Gastrocnemius medialis (tissue), 4 donors: Measurements from ENCODE around the gene MYO1B. TPM values are rescaled to one million over a fixed set of nuclear protein-coding genes. Genes with fewer than 3 reads are reported as not detected.

Source experiments
- ATAC-seq, 2 donors: fragments of 150-250 bp; one replicate each; pipeline ENCODE4 v1.9.1; 2016
- DNase-seq, 2 donors: peaks; one replicate each; pipeline ENCODE4 v3.0.0-alpha.2; 2019
- H3K27ac ChIP-seq, 4 donors: fragments of 200-600 bp; sonication (generic); 1 replicate in 1 of 4; 2 replicates in 3 of 4; pipeline ENCODE4 v1.5.1; 2016 to 2018; ENCODE audit warnings: mild to moderate bottlenecking in 2 of 4, moderate library complexity in 1 of 4
- H3K27me3 ChIP-seq, 3 donors: fragments of 200-600 bp; sonication (generic) in 2 of 3; 1 replicate in 1 of 3; 2 replicates in 2 of 3; pipeline versions ENCODE4 v1.5.1 to v1.6.0; 2016 to 2019; ENCODE audit warnings: mild to moderate bottlenecking in 1 of 3, moderate library complexity in 1 of 3
- H3K36me3 ChIP-seq, 2 donors: fragments of 200-600 bp; sonication (generic) in 1 of 2; one replicate each; pipeline ENCODE4 v1.5.1; 2017 to 2018
- H3K4me1 ChIP-seq, 2 donors: fragments of 200-600 bp; sonication (generic) in 1 of 2; one replicate each; pipeline ENCODE4 v1.5.1; 2016 to 2017; ENCODE audit warnings: mild to moderate bottlenecking in 2 of 2
- H3K4me3 ChIP-seq, 4 donors: fragments of 200-600 bp; sonication (generic) in 3 of 4; 1 replicate in 1 of 4; 2 replicates in 3 of 4; pipeline ENCODE4 v1.5.1; 2016 to 2019; ENCODE audit warnings: mild to moderate bottlenecking in 2 of 4
- H3K9me3 ChIP-seq, 3 donors: fragments of 200-600 bp; sonication (generic) in 2 of 3; 1 replicate in 1 of 3; 2 replicates in 2 of 3; pipeline ENCODE4 v1.5.1; 2016 to 2019
- POLR2A ChIP-seq, 2 donors: fragments of 450-650 bp; IDR thresholded peaks; one replicate each; pipeline ENCODE4 v1.6.1; 2017; ENCODE audit warnings: antibody characterized with exemption in 2 of 2, mild to moderate bottlenecking in 2 of 2, moderate library complexity in 2 of 2
- in situ Hi-C, 4 donors: fragments of 200-750 bp; cut with MboI; loops; one replicate each; pipeline versions ENCODE4 v1.15.0 to v1.8.0; 2017; ENCODE audit warnings: low sequenced_read_pairs in 4 of 4
- intact Hi-C: fragments of 100-400 bp; cut with DNase I; formaldehyde crosslinking; loops from one replicate; pipeline ENCODE4 v1.15.1; 2023; ENCODE audit warnings: low total_unique reads
- total RNA-seq, 4 donors: library from RNA; depleted of rRNA; stranded (reverse); fragments of >200 nt; gene quantifications; one replicate each; pipeline versions ENCODE4 v1.1.0 to v1.2.3, GENCODE V29; 2016
- TF ChIP-seq, protein P1 (sequence below), 5 experiments: fragments of 450-650 bp in 3 of 5; fragments of 200-600 bp in 2 of 5; sonication (generic) in 2 of 5; IDR thresholded peaks in 4 of 5; conservative IDR thresholded peaks in 1 of 5; 1 replicate in 4 of 5; 2 replicates in 1 of 5; pipeline ENCODE4 v1.5.1; 2016 to 2019; ENCODE audit warnings: antibody characterized with exemption in 5 of 5, mild to moderate bottlenecking in 3 of 5, moderate library complexity in 3 of 5

The MYO1B gene
- total RNA-seq, 4 donors from 2014 or later, result 7.0 to 10.8 (median 10.0) TPM

DNA sequence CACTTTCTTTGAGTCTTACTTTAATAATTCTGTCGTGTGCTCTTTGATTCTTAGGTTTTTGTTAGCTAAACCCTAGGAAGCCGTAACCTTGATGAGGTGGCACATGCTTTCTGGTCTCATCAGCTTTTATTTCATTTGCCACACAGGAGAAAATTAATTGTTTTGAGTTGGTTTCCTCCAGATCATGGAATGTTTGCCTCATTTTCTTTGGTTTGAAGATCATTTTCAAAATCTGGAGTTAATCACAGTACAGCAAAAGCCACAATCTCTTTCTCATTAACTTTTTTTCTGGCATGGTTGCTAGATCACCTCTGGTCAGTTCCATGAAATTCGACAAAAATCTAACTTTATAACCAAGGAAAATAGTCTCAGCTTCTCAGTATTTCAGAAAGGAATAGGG is 182.9 kb downstream of the MYO1B start:
- ATAC-seq (no peak), DNase-seq (no peak)
- H3K4me3 ChIP-seq, result no peak overlapping the region
- no peaks in the 10 kb centered on the region for H3K9me3 ChIP-seq
- H3K36me3 ChIP-seq, result no peaks in the 10 kb centered on the region
- TF ChIP-seq, protein P1, sequence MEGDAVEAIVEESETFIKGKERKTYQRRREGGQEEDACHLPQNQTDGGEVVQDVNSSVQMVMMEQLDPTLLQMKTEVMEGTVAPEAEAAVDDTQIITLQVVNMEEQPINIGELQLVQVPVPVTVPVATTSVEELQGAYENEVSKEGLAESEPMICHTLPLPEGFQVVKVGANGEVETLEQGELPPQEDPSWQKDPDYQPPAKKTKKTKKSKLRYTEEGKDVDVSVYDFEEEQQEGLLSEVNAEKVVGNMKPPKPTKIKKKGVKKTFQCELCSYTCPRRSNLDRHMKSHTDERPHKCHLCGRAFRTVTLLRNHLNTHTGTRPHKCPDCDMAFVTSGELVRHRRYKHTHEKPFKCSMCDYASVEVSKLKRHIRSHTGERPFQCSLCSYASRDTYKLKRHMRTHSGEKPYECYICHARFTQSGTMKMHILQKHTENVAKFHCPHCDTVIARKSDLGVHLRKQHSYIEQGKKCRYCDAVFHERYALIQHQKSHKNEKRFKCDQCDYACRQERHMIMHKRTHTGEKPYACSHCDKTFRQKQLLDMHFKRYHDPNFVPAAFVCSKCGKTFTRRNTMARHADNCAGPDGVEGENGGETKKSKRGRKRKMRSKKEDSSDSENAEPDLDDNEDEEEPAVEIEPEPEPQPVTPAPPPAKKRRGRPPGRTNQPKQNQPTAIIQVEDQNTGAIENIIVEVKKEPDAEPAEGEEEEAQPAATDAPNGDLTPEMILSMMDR (IDR thresholded peaks at IDR 0.05 in 4 of 5, conservative IDR thresholded peaks at IDR 0.05 in 1 of 5), result no peak
- TF ChIP-seq POLR2A (IDR thresholded peaks at IDR 0.05), result no peak
- intact Hi-C loops (no loop called here), in situ Hi-C loops (no loop called here)
- no peaks in the 10 kb centered on the region for H3K27me3 ChIP-seq
- no peak overlapping the region for H3K27ac ChIP-seq
- H3K4me1 ChIP-seq, result no peaks in the 10 kb centered on the region

DNA sequence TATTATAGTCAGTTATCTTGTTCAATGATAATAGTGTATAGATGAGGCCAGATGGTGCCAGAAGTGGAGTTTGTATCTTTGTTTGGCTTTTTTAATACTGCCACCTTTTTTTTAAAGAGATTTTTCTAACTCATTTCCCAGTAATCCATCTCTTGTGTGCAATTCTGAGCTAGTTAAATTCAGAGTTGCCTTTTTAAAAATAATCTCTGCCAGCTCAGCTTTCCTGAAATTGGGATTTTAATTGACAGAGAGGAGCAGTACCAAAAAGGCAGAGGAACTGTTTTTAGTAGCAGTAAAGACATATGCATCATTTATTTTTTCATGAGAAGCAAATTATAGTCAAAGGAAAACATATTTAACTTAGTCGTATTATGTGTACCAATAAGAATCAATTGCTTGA is 185.3 kb downstream of the MYO1B start:
- ATAC-seq, result no peak
- no peaks in the 10 kb centered on the region for H3K36me3 ChIP-seq

DNA sequence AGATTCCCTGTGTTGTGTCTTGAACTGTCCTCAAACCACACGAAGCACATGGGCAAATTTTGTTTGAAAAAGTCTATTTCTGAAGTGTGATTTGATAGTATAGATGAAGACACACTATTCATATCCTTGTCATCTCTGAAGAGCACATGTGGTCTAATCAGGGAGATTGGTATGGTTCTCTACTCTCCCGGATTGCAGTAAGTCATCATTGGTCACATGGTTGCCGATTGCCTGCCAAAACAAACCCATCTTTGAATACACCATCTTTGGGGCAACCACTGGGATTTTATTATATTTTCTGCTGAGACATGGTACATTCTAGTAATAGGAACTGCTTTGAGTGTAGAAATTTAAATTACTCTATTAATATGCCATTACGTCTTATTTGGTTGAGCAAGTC is 186.9 kb downstream of the MYO1B start:
- intact Hi-C loops, result no loop called here
- ATAC-seq (no peak), DNase-seq (no peak)
- Histone ChIP-seq H3K27me3 (no peaks in the 10 kb centered on the region), H3K4me3 (no peak overlapping the region), H3K9me3 (no peaks in the 10 kb centered on the region), H3K27ac (no peak overlapping the region), H3K4me1 (no peaks in the 10 kb centered on the region), H3K36me3 (no peaks in the 10 kb centered on the region)
- TF ChIP-seq, protein P1 (IDR thresholded peaks at IDR 0.05 in 4 of 5, conservative IDR thresholded peaks at IDR 0.05 in 1 of 5), result no peak
- in situ Hi-C loops, result no loop called here

More for the DNA sequence above, 185.3 kb downstream of the MYO1B start:
- in situ Hi-C loops (no loop called here), intact Hi-C loops (no loop called here)
- Histone ChIP-seq H3K27ac (no peak overlapping the region), H3K9me3 (no peaks in the 10 kb centered on the region), H3K4me3 (no peak overlapping the region), H3K27me3 (no peaks in the 10 kb centered on the region), H3K4me1 (no peaks in the 10 kb centered on the region)
- DNase-seq, result no peak
- TF ChIP-seq, protein P1 (IDR thresholded peaks at IDR 0.05 in 4 of 5, conservative IDR thresholded peaks at IDR 0.05 in 1 of 5), result no peak
- no peak for TF ChIP-seq POLR2A (IDR thresholded peaks at IDR 0.05)

DNA sequence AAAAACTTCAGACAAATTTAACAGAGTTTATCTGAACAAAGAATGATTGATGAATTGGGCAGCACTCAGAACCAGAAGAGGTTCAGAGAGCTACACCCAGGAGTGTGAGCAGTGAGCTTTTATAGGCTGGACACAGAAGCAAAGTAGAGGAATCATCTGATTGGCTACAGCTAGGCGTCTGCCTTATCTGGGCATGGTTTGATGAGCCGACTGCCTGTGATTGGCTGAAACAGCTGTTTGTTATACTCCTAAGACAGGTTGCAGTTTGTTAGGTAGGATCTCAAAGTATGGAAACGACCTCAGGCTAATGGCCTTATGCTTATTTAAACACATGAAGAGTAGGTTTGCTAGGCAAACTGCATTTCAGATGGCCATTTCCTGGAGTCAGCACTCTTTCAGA is 188.9 kb downstream of the MYO1B start:
- no peak for ATAC-seq
- intact Hi-C loops, result no loop called here
- Histone ChIP-seq H3K36me3 (no peaks in the 10 kb centered on the region), H3K4me1 (no peaks in the 10 kb centered on the region), H3K9me3 (no peaks in the 10 kb centered on the region), H3K27me3 (no peaks in the 10 kb centered on the region), H3K4me3 (no peak overlapping the region), H3K27ac (no peak overlapping the region)
- in situ Hi-C loops, result no loop called here
- TF ChIP-seq, protein P1 (IDR thresholded peaks at IDR 0.05 in 4 of 5, conservative IDR thresholded peaks at IDR 0.05 in 1 of 5), result no peak
- TF ChIP-seq POLR2A (IDR thresholded peaks at IDR 0.05), result no peak
- no peak for DNase-seq

DNA sequence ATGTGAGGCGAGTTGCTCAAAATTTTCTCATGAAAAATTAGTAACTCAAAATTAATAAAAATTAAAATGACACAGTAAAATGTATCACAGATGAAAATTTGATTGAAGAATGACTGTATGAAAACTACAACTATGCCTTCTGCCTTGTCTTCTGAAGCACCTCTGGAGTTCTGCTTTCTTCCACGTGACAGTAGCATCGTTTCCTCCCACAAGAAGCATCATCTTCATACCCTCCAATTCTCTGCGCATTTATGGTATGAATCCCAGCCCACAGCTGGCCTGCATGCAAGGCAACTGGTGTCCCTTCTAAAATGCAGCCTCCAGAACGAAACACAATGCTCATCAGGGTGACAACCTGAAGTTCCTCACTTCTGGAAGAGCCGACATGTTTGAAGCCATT is 189.9 kb downstream of the MYO1B start:
- no peaks in the 10 kb centered on the region for H3K27me3 ChIP-seq
- H3K27ac ChIP-seq, result no peak overlapping the region
- H3K9me3 ChIP-seq, result no peaks in the 10 kb centered on the region
- DNase-seq (no peak), ATAC-seq (no peak)
- no peak for TF ChIP-seq POLR2A (IDR thresholded peaks at IDR 0.05)
- TF ChIP-seq, protein P1 (IDR thresholded peaks at IDR 0.05 in 4 of 5, conservative IDR thresholded peaks at IDR 0.05 in 1 of 5), result no peak
- in situ Hi-C loops (no loop called here), intact Hi-C loops (no loop called here)
- no peaks in the 10 kb centered on the region for H3K36me3 ChIP-seq
- H3K4me1 ChIP-seq, result no peaks in the 10 kb centered on the region
- H3K4me3 ChIP-seq, result no peak overlapping the region
